GM12892 (cell line): ENCODE results near the gene LECT2.

Source experiments
- POLR2A ChIP-seq: IDR thresholded peaks from 2 replicates; pipeline ENCODE4 v1.6.1; 2011; ENCODE audit warnings: low read depth, low read length, control low read depth
- POLR2AphosphoS5 ChIP-seq: IDR thresholded peaks from 2 replicates; pipeline ENCODE4 v1.6.1; 2011; ENCODE audit warnings: low read depth, low read length, control low read depth

GRCh38 chr5:135978993-135979392 is 24.2 kb upstream of the LECT2 start:
- no peak for TF ChIP-seq POLR2A
- TF ChIP-seq POLR2AphosphoS5 = no peak
